Measurements from ENCODE around the gene RNH1. TPM values are rescaled to one million over a fixed set of nuclear protein-coding genes. Genes with fewer than 3 reads are reported as not detected.

The RNH1 gene
- total RNA-seq, 1 experiment from 2014 or later = 345 TPM

DNA sequence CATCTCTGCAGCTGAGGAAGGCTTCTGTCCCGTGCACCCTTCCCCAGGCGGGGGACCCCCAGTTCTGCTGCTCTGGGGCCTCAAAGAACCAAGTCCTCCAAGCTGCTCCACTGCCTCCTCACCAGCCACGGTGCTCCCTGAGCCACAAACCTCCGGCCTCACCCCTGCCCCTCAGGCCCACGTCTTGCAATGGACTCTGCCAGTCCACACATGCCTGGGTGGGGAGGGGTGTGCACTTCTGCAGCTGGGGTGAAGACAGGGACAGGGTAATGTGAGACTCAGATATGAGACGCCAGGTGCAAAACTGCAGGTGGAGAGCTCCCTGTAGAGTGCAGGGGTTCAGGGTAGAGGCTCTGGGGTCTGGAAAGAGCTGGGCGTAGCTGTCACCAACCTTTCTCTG, 60.2 kb downstream of the RNH1 start:
- Histone ChIP-seq H3K4me3 (ENCODE audit: low read depth in 2 of 2, low read length in 2 of 2) (no peak overlapping the region), H3K4me1 (ENCODE audit: control insufficient read depth, insufficient read depth, low read length) (peaks cover 46% of the 10 kb centered on the region), H3K9me3 (ENCODE audit: control insufficient read depth, insufficient read depth, low read depth, low read length) (no peaks in the 10 kb centered on the region), H3K36me3 (ENCODE audit: control insufficient read depth, insufficient read depth, low read length) (no peaks in the 10 kb centered on the region), H3K27ac (ENCODE audit: low read length) (no peak overlapping the region), H3K27me3 (ENCODE audit: control insufficient read depth, insufficient read depth, low read length) (no peaks in the 10 kb centered on the region)
- intact Hi-C loops (cut with micrococcal nuclease; ENCODE audit: unreplicated experiment) (loop anchor here (5.0 kb wide), 2 partner anchors 40 to 55 kb away; partner anchors contain the start of gene PKP3), in situ Hi-C loops (cut with HindIII; ENCODE audit: low pct_unique_long_range_greater_than_20kb, low sequenced_read_pairs) (no loop called here)
- DNase-seq (ENCODE audit: low read depth, low spot score) (no peak), ATAC-seq (no peak)
- BruUV-seq (replicated peaks) = no TSS peak
- TF ChIP-seq, protein P1, sequence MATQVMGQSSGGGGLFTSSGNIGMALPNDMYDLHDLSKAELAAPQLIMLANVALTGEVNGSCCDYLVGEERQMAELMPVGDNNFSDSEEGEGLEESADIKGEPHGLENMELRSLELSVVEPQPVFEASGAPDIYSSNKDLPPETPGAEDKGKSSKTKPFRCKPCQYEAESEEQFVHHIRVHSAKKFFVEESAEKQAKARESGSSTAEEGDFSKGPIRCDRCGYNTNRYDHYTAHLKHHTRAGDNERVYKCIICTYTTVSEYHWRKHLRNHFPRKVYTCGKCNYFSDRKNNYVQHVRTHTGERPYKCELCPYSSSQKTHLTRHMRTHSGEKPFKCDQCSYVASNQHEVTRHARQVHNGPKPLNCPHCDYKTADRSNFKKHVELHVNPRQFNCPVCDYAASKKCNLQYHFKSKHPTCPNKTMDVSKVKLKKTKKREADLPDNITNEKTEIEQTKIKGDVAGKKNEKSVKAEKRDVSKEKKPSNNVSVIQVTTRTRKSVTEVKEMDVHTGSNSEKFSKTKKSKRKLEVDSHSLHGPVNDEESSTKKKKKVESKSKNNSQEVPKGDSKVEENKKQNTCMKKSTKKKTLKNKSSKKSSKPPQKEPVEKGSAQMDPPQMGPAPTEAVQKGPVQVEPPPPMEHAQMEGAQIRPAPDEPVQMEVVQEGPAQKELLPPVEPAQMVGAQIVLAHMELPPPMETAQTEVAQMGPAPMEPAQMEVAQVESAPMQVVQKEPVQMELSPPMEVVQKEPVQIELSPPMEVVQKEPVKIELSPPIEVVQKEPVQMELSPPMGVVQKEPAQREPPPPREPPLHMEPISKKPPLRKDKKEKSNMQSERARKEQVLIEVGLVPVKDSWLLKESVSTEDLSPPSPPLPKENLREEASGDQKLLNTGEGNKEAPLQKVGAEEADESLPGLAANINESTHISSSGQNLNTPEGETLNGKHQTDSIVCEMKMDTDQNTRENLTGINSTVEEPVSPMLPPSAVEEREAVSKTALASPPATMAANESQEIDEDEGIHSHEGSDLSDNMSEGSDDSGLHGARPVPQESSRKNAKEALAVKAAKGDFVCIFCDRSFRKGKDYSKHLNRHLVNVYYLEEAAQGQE (IDR thresholded peaks at IDR 0.05; ENCODE audit: insufficient read depth in 1 of 2, low read depth in 2 of 2, low read length in 1 of 2) = no peak
- TF ChIP-seq TCF7L2 (IDR thresholded peaks at IDR 0.05; ENCODE audit: low read depth, low read length) (no peak), SIN3A (IDR thresholded peaks at IDR 0.05; ENCODE audit: borderline replicate concordance, insufficient read depth, low read depth, low read length) (no peak), POLR2AphosphoS5 (IDR thresholded peaks at IDR 0.05; ENCODE audit: low read depth, low read length) (no peak)
- TF ChIP-seq, protein P2, sequence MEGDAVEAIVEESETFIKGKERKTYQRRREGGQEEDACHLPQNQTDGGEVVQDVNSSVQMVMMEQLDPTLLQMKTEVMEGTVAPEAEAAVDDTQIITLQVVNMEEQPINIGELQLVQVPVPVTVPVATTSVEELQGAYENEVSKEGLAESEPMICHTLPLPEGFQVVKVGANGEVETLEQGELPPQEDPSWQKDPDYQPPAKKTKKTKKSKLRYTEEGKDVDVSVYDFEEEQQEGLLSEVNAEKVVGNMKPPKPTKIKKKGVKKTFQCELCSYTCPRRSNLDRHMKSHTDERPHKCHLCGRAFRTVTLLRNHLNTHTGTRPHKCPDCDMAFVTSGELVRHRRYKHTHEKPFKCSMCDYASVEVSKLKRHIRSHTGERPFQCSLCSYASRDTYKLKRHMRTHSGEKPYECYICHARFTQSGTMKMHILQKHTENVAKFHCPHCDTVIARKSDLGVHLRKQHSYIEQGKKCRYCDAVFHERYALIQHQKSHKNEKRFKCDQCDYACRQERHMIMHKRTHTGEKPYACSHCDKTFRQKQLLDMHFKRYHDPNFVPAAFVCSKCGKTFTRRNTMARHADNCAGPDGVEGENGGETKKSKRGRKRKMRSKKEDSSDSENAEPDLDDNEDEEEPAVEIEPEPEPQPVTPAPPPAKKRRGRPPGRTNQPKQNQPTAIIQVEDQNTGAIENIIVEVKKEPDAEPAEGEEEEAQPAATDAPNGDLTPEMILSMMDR (IDR thresholded peaks at IDR 0.05) = no peak
- CTCF ChIA-PET = interaction anchor here (0.7 to 2.9 kb wide), 2 partner anchors 36 to 40 kb away, joined by 12 to 29 read pairs; no protein-coding TSS in a partner anchor
- POLR2A ChIA-PET = interaction anchor here (0.7 kb wide), 1 partner anchor 39 kb away, joined by 11 read pairs; no protein-coding TSS in a partner anchor

DNA sequence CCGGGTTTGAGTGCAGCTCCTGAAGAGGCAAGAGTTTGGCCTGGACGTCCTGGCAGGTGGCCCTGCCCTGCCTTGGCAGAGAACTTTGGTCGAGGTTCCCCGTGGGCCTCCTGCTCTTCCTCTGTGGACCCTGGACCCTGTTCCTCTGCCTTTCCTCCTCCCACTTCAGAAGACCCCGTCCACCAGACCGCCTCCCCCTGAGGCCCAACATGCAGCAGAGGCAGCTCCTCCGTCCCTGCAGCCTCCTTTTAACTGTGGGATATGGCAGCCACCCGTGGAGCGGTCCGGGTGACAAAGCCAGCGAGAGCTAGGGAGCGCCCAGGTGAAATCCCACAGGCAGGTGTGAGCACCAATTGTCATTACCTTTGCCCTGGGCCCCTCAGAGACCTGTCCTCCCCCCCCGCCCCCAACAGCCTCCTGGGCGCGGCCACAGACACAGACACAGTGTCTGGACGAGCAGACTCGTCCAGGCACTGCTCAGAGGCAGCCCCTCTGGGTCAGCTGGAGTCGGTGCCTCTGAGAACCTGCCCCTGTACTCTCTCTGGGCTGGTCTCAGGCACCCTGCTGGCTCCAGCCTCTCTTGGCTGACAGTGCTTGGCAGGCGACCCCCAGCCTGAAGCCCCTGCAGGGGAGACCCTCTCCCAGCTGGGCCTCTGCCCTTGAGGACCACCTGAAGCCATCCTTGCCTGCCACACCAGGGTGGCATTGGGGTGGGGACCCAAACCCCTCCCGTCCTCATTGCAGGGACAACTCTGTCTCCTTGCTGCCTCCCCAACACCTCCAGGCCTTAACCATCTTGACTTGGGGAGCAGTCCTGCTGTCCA, 61.1 kb downstream of the RNH1 start:
- in situ Hi-C loops (cut with HindIII; ENCODE audit: low pct_unique_long_range_greater_than_20kb, low sequenced_read_pairs) = no loop called here
- intact Hi-C loops (cut with micrococcal nuclease; ENCODE audit: unreplicated experiment) = loop anchor here (5.0 kb wide), 2 partner anchors 39 to 54 kb away; partner anchors contain the start of gene PKP3
- BruUV-seq (replicated peaks) = no TSS peak
- no peaks in the 10 kb centered on the region for H3K36me3 ChIP-seq (ENCODE audit: control insufficient read depth, insufficient read depth, low read length)
- no peaks in the 10 kb centered on the region for H3K27me3 ChIP-seq (ENCODE audit: control insufficient read depth, insufficient read depth, low read length)
- H3K4me3 ChIP-seq (ENCODE audit: low read depth in 2 of 2, low read length in 2 of 2) = no peak overlapping the region
- H3K9me3 ChIP-seq (ENCODE audit: control insufficient read depth, insufficient read depth, low read depth, low read length) = no peaks in the 10 kb centered on the region
- DNase-seq (ENCODE audit: low read depth, low spot score) (no peak), ATAC-seq (no peak)
- peaks cover 42% of the 10 kb centered on the region for H3K4me1 ChIP-seq (ENCODE audit: control insufficient read depth, insufficient read depth, low read length)
- POLR2A ChIA-PET = interaction anchor here (0.5 to 0.7 kb wide), 6 partner anchors 20 to 1860 kb away, joined by 4 to 19 read pairs (median 6); no protein-coding TSS in a partner anchor
- CTCF ChIA-PET = no interaction called here
- TF ChIP-seq, protein P2 (IDR thresholded peaks at IDR 0.05) = no peak
- TF ChIP-seq POLR2AphosphoS5 (IDR thresholded peaks at IDR 0.05; ENCODE audit: low read depth, low read length) = no peak
- TF ChIP-seq, protein P1 (IDR thresholded peaks at IDR 0.05; ENCODE audit: insufficient read depth in 1 of 2, low read depth in 2 of 2, low read length in 1 of 2) = no peak
- no peak for TF ChIP-seq TCF7L2 (IDR thresholded peaks at IDR 0.05; ENCODE audit: low read depth, low read length)
- TF ChIP-seq SIN3A (IDR thresholded peaks at IDR 0.05; ENCODE audit: borderline replicate concordance, insufficient read depth, low read depth, low read length) = no peak
- H3K27ac ChIP-seq (ENCODE audit: low read length) = no peak overlapping the region; the same call in 1 of the 2 replicates

Measured in Panc1 (cell line).